Measurements from ENCODE around the gene HRC. TPM values are rescaled to one million over a fixed set of nuclear protein-coding genes. Genes with fewer than 3 reads are reported as not detected.

The HRC gene
- total RNA-seq, 1 donor from 2014 or later: 1,040 TPM

GRCh38 chr19:49106648-49107135 lies 48.5 kb downstream of the HRC start:
- no peaks in the 10 kb centered on the region for H3K9me3 ChIP-seq (replicated peaks)
- H3K27ac ChIP-seq (replicated peaks): no peak overlapping the region
- peaks cover 19% of the 10 kb centered on the region for H3K4me1 ChIP-seq
- peak; percentile 48 for DNase-seq
- H3K4me3 ChIP-seq: no peak overlapping the region
- intact Hi-C loops (cut with micrococcal nuclease): no loop called here
- H3K36me3 ChIP-seq: peaks cover 74% of the 10 kb centered on the region
- peak; percentile 81 for TF ChIP-seq CTCF (IDR thresholded peaks at IDR 0.05; ENCODE audit: borderline replicate concordance)
- H3K27me3 ChIP-seq (ENCODE audit: low read depth): no peaks in the 10 kb centered on the region

GRCh38 chr19:49104229-49104864 lies 50.8 kb downstream of the HRC start:
- Histone ChIP-seq H3K4me3 (no peak overlapping the region), H3K27ac (replicated peaks) (no peak overlapping the region), H3K36me3 (peaks cover 98% of the 10 kb centered on the region), H3K27me3 (ENCODE audit: low read depth) (no peaks in the 10 kb centered on the region), H3K4me1 (no peaks in the 10 kb centered on the region), H3K9me3 (replicated peaks) (no peaks in the 10 kb centered on the region)
- DNase-seq: no peak
- intact Hi-C loops (cut with micrococcal nuclease): no loop called here
- TF ChIP-seq CTCF (IDR thresholded peaks at IDR 0.05; ENCODE audit: borderline replicate concordance): no peak

- Histone ChIP-seq H3K9me3 (replicated peaks) (no peaks in the 10 kb centered on the region), H3K4me3 (no peak overlapping the region), H3K36me3 (peaks cover 100% of the 10 kb centered on the region), H3K27me3 (ENCODE audit: low read depth) (no peaks in the 10 kb centered on the region), H3K4me1 (no peaks in the 10 kb centered on the region), H3K27ac (replicated peaks) (no peak overlapping the region)
- no peak for TF ChIP-seq CTCF (IDR thresholded peaks at IDR 0.05; ENCODE audit: borderline replicate concordance)
- intact Hi-C loops (cut with micrococcal nuclease): no loop called here
- no peak for DNase-seq
Observed at GRCh38 chr19:49103331-49104085, 51.7 kb downstream of the HRC start.

- TF ChIP-seq CTCF (IDR thresholded peaks at IDR 0.05; ENCODE audit: borderline replicate concordance): no peak
- no peaks in the 10 kb centered on the region for H3K27me3 ChIP-seq (ENCODE audit: low read depth)
- intact Hi-C loops (cut with micrococcal nuclease): no loop called here
- peaks cover 95% of the 10 kb centered on the region for H3K36me3 ChIP-seq
- DNase-seq: no peak
- no peaks in the 10 kb centered on the region for H3K9me3 ChIP-seq (replicated peaks)
- no peak overlapping the region for H3K4me3 ChIP-seq
- no peak overlapping the region for H3K27ac ChIP-seq (replicated peaks)
- peaks cover 9% of the 10 kb centered on the region for H3K4me1 ChIP-seq
Observed at GRCh38 chr19:49102303-49102702, 52.9 kb downstream of the HRC start.

Other genes with a start within 250 kb of the HRC start
- not detected for gene DHDH, start 221.7 kb downstream of the HRC start, total RNA-seq
- gene BAX, start 200.5 kb downstream of the HRC start, total RNA-seq: 25.5 TPM
- 834 TPM for gene FTL, start 190.1 kb downstream of the HRC start, total RNA-seq
- gene GYS1, start 162.1 kb downstream of the HRC start, total RNA-seq: 138 TPM
- 44.4 TPM for gene RUVBL2, start 161.5 kb downstream of the HRC start, total RNA-seq
- gene LHB, start 138.3 kb downstream of the HRC start, total RNA-seq: not detected
- gene CGB3, start 131.1 kb downstream of the HRC start, total RNA-seq: not detected
- not detected for gene CGB2, start 123.5 kb downstream of the HRC start, total RNA-seq
- not detected for gene CGB1, start 118.5 kb downstream of the HRC start, total RNA-seq
- not detected for gene CGB5, start 111.5 kb downstream of the HRC start, total RNA-seq
- gene CGB8, start 106.3 kb downstream of the HRC start, total RNA-seq: not detected
- gene CGB7, start 97.6 kb downstream of the HRC start, total RNA-seq: not detected
- gene NTF4, start 90.6 kb downstream of the HRC start, total RNA-seq: not detected
- gene KCNA7, start 82.7 kb downstream of the HRC start, total RNA-seq: 0.66 TPM
- 115 TPM for gene SNRNP70, start 69.9 kb downstream of the HRC start, total RNA-seq
- 23.4 TPM for gene LIN7B, start 41.0 kb downstream of the HRC start, total RNA-seq
- gene C19orf73, start 36.3 kb downstream of the HRC start, total RNA-seq: 1.6 TPM
- 5.7 TPM for gene PPFIA3, start 35.9 kb downstream of the HRC start, total RNA-seq
- gene TRPM4, start 2.4 kb upstream of the HRC start, total RNA-seq: 31.5 TPM
- 1.1 TPM for gene SLC6A16, start 169.8 kb upstream of the HRC start, total RNA-seq
- gene CD37, start 180.0 kb upstream of the HRC start, total RNA-seq: 3.7 TPM
- gene TEAD2, start 207.0 kb upstream of the HRC start, total RNA-seq: 44.1 TPM
- not detected for gene DKKL1, start 208.5 kb upstream of the HRC start, total RNA-seq
- gene KASH5, start 232.9 kb upstream of the HRC start, total RNA-seq: not detected